HepG2 (cell line): ENCODE measurements around the gene IL4I1. TPM values are rescaled to one million over a fixed set of nuclear protein-coding genes. Genes with fewer than 3 reads are reported as not detected.
A peak's percentile ranks its signal among the peaks of the same experiment; 100 is the strongest.

Source experiments
- CEBPG ChIP-seq: IDR thresholded peaks from 2 replicates; pipeline ENCODE4 v1.6.1; 2016
- CENPX ChIP-seq: sonication (generic); formaldehyde crosslinking; IDR thresholded peaks from 2 replicates; pipeline ENCODE4 v1.9.0; 2021; ENCODE audit warnings: mild to moderate bottlenecking, missing genetic modification reagents, moderate library complexity
- EED ChIP-seq: sonication (generic); formaldehyde crosslinking; IDR thresholded peaks from 2 replicates; pipeline ENCODE4 v1.5.0; 2020; ENCODE audit warnings: mild to moderate bottlenecking, missing genetic modification reagents
- ELK4 ChIP-seq: sonication (generic); formaldehyde crosslinking; IDR thresholded peaks from 2 replicates; pipeline ENCODE4 v1.9.0; 2021; ENCODE audit warnings: missing genetic modification reagents, borderline replicate concordance
- ESRRA ChIP-seq: sonication (generic); formaldehyde crosslinking; IDR thresholded peaks from 2 replicates; pipeline ENCODE4 v1.5.1; 2020; ENCODE audit warnings: mild to moderate bottlenecking, low read depth, missing genetic modification reagents
- GLI4 ChIP-seq: sonication (generic); formaldehyde crosslinking; IDR thresholded peaks from 2 replicates; pipeline ENCODE4 v1.5.1; 2020; ENCODE audit warnings: missing genetic modification reagents, mild to moderate bottlenecking, moderate library complexity, borderline replicate concordance
- GPBP1L1 ChIP-seq: sonication (generic); formaldehyde crosslinking; IDR thresholded peaks from 2 replicates; pipeline ENCODE4 v1.5.0; 2020; ENCODE audit warnings: mild to moderate bottlenecking, missing genetic modification reagents
- GTF3A ChIP-seq: sonication (generic); formaldehyde crosslinking; conservative IDR thresholded peaks from 2 replicates; pipeline ENCODE4 v1.4.0; 2020; ENCODE audit warnings: mild to moderate bottlenecking, missing genetic modification reagents
- KMT2B ChIP-seq: IDR thresholded peaks from 2 replicates; pipeline ENCODE4 v1.6.1; 2016; ENCODE audit warnings: missing genetic modification reagents, missing compliant biosample characterization
- PRDM15 ChIP-seq: sonication (generic); formaldehyde crosslinking; IDR thresholded peaks from 2 replicates; pipeline ENCODE4 v1.4.0; 2020; ENCODE audit warnings: missing genetic modification reagents
- RFXAP ChIP-seq: sonication (generic); formaldehyde crosslinking; IDR thresholded peaks from 2 replicates; pipeline ENCODE4 v1.4.0; 2020; ENCODE audit warnings: missing genetic modification reagents, borderline replicate concordance
- SALL1 ChIP-seq: sonication (generic); formaldehyde crosslinking; IDR thresholded peaks from 2 replicates; pipeline ENCODE4 v1.8.0; 2022; ENCODE audit warnings: mild to moderate bottlenecking, missing genetic modification reagents
- STAG1 ChIP-seq: sonication (generic); formaldehyde crosslinking; IDR thresholded peaks from 2 replicates; pipeline ENCODE4 v1.4.0; 2020; ENCODE audit warnings: missing genetic modification reagents
- TIGD3 ChIP-seq: sonication (generic); formaldehyde crosslinking; IDR thresholded peaks from 2 replicates; pipeline ENCODE4 v1.5.1; 2020; ENCODE audit warnings: mild to moderate bottlenecking, missing genetic modification reagents, borderline replicate concordance
- YY1 ChIP-seq: IDR thresholded peaks from 2 replicates; pipeline ENCODE4 v1.6.1; 2011; ENCODE audit warnings: low read length, low read depth, moderate library complexity, mild to moderate bottlenecking; ENCODE audit not compliant: insufficient read depth, insufficient replicate concordance
- ZBTB42 ChIP-seq: sonication (generic); formaldehyde crosslinking; IDR thresholded peaks from 2 replicates; pipeline ENCODE4 v1.5.0; 2020; ENCODE audit warnings: mild to moderate bottlenecking, missing genetic modification reagents
- ZFP91 ChIP-seq: sonication (generic); formaldehyde crosslinking; IDR thresholded peaks from 2 replicates; pipeline ENCODE4 v1.9.0; 2022; ENCODE audit warnings: missing genetic modification reagents, mild to moderate bottlenecking, borderline replicate concordance
- ZMAT3 ChIP-seq: sonication (generic); formaldehyde crosslinking; conservative IDR thresholded peaks from 2 replicates; pipeline ENCODE4 v1.7.0; 2021; ENCODE audit warnings: missing genetic modification reagents
- ZNF124 ChIP-seq: sonication (generic); formaldehyde crosslinking; IDR thresholded peaks from 2 replicates; pipeline ENCODE4 v1.4.0; 2020; ENCODE audit warnings: missing genetic modification reagents
- ZNF333 ChIP-seq: sonication (generic); formaldehyde crosslinking; IDR thresholded peaks from 2 replicates; pipeline ENCODE4 v1.4.0; 2020; ENCODE audit warnings: mild to moderate bottlenecking, missing genetic modification reagents, borderline replicate concordance
- ZNF577 ChIP-seq: sonication (generic); formaldehyde crosslinking; IDR thresholded peaks from 2 replicates; pipeline ENCODE4 v1.4.0; 2020; ENCODE audit warnings: mild to moderate bottlenecking, low read depth, missing genetic modification reagents, borderline replicate concordance
- polyA plus RNA-seq, 8 experiments: library from polyadenylated mRNA; depleted of rRNA in 3 of 8; stranded (reverse) in 7 of 8; unstranded in 1 of 8; fragments of >200 nt; fragmentation: Illumina TruSeq in 4 of 8; extraction: Trizol in 4 of 8; gene quantifications; 2 replicates each; pipeline versions ENCODE4 v1.2.1 to v1.2.3, GENCODE V29; 2011 to 2016; ENCODE audit warnings: low read depth in 4 of 8, missing spikeins in 1 of 8, mixed read lengths in 1 of 8; ENCODE audit not compliant: insufficient read depth in 1 of 8
- total RNA-seq, 5 experiments: library from RNA; depleted of rRNA; stranded (reverse); fragments of >200 nt; fragmentation: Illumina TruSeq; extraction: Trizol; gene quantifications; 2 replicates each; pipeline ENCODE4 v1.2.3, GENCODE V29; 2016; ENCODE audit warnings: low read depth in 1 of 5

IL4I1 gene
- total and polyA plus RNA-seq, 2 of the 13 experiments (the other 11 are each of a cell fraction or from before 2014, with no cell fraction given) = not detected

GRCh38 chr19:49929121-49929610 lies 32.5 kb upstream of the IL4I1 start, which contains the start of the genes ATF5 and NUP62 (continued):
- TF ChIP-seq SALL1 (CRISPR knock-in tag) (peak; percentile 80), ZMAT3 (CRISPR knock-in tag) (0 out of 2 replicates have a peak, but pooled peaks have one; percentile 75), PRDM15 (CRISPR knock-in tag) (peak; percentile 64; the same call in 1 of the 2 replicates), CEBPG (CRISPR knock-in tag) (no peak), ZNF124 (no peak; the same call in 1 of the 2 replicates), ZNF577 (CRISPR knock-in tag) (peak; percentile 72; the same call in 1 of the 2 replicates), EED (CRISPR knock-in tag) (no peak), YY1 (peak; percentile 36), ZFP91 (peak; percentile 93), ESRRA (no peak; the same call in 1 of the 2 replicates), ZNF333 (0 out of 2 replicates have a peak, but pooled peaks have one; percentile 21), CENPX (no peak), KMT2B (CRISPR knock-in tag) (peak; percentile 85), ELK4 (peak; percentile 50; the same call in 1 of the 2 replicates), GTF3A (CRISPR knock-in tag) (0 out of 2 replicates have a peak, but pooled peaks have one; percentile 44), GLI4 (CRISPR knock-in tag) (peak; percentile 87; the same call in 1 of the 2 replicates), RFXAP (CRISPR knock-in tag) (peak; percentile 85; the same call in 1 of the 2 replicates), TIGD3 (0 out of 2 replicates have a peak, but pooled peaks have one; percentile 49), ZBTB42 (peak; percentile 95), GPBP1L1 (CRISPR knock-in tag) (no peak), STAG1 (CRISPR knock-in tag) (no peak)
